H1 (cell line): ENCODE data around the gene RPLP2. TPM values are rescaled to one million over a fixed set of nuclear protein-coding genes. Genes with fewer than 3 reads are reported as not detected.

Experiments used
- CTCF ChIA-PET: fragments of 300-600 bp; sonication (Branson Sonifier 250); formaldehyde crosslinking; loops from one replicate; lab custom pipeline; 2021; ENCODE audit not compliant: partially characterized antibody; lab: Charles Lee
- POLR2A ChIA-PET: fragments of 300-600 bp; sonication (Branson Sonifier 250); formaldehyde crosslinking; loops from one replicate; lab custom pipeline; 2021; ENCODE audit warnings: inconsistent platforms; ENCODE audit not compliant: partially characterized antibody; lab: Charles Lee
- DNase-seq, 2 experiments: peaks; one replicate each; pipeline versions ENCODE4 v3.0.0 to v3.0.0-alpha.2; 2010 to 2022; ENCODE audit warnings: low spot score in 2 of 2, low read depth in 1 of 2, mixed read lengths in 1 of 2
- FAIRE-seq: peaks from 2 replicates; lab custom pipeline; 2011; peaks lifted over from hg19 to GRCh38; lab: Jason Lieb, UNC
- H2AFZ ChIP-seq: 2 replicates; pipeline ENCODE4 v1.8.1; 2012; ENCODE audit warnings: low read length, inconsistent platforms
- H2AK5ac ChIP-seq: 2 replicates; pipeline ENCODE4 v1.6.1; 2013; ENCODE audit warnings: low read depth, low read length
- H2BK120ac ChIP-seq: replicated peaks from 2 replicates; pipeline ENCODE3; 2013; ENCODE audit warnings: low read depth, low read length, inconsistent platforms
- H2BK12ac ChIP-seq: 2 replicates; pipeline ENCODE4 v1.6.1; 2013; ENCODE audit warnings: low read depth, low read length
- H2BK15ac ChIP-seq: 2 replicates; pipeline ENCODE4 v1.6.1; 2013; ENCODE audit warnings: low read length
- H2BK20ac ChIP-seq: 2 replicates; pipeline ENCODE4 v1.6.1; 2013; ENCODE audit warnings: low read length
- H2BK5ac ChIP-seq: 2 replicates; pipeline ENCODE4 v1.6.1; 2013; ENCODE audit warnings: low read depth, low read length
- H3K14ac ChIP-seq: 2 replicates; pipeline ENCODE4 v1.6.1; 2013; ENCODE audit warnings: inconsistent platforms; ENCODE audit not compliant: insufficient read length
- H3K18ac ChIP-seq: 2 replicates; pipeline ENCODE4 v1.6.1; 2013; ENCODE audit warnings: low read length; ENCODE audit errors: extremely low read depth
- H3K23ac ChIP-seq: 2 replicates; pipeline ENCODE4 v1.6.1; 2013; ENCODE audit warnings: inconsistent platforms; ENCODE audit not compliant: insufficient read length
- H3K23me2 ChIP-seq: 2 replicates; pipeline ENCODE4 v1.6.1; 2013; ENCODE audit warnings: low read depth, low read length
- H3K27ac ChIP-seq: 2 replicates; pipeline ENCODE4 v1.6.1; 2011; ENCODE audit warnings: low read depth, low read length, inconsistent platforms
- H3K27me3 ChIP-seq, 4 experiments: replicated peaks in 1 of 4; 1 replicate in 1 of 4; 2 replicates in 3 of 4; pipeline versions ENCODE4 v1.6.1 to v1.8.1; 2011 to 2013; ENCODE audit warnings: low read length in 3 of 4, mild to moderate bottlenecking in 3 of 4, inconsistent platforms in 2 of 4, mixed read lengths in 2 of 4, moderate library complexity in 1 of 4; ENCODE audit not compliant: control insufficient read depth in 3 of 4, insufficient read depth in 3 of 4; ENCODE audit errors: extremely low read depth in 1 of 4
- H3K36me3 ChIP-seq, 4 experiments: 2 replicates each; pipeline versions ENCODE4 v1.6.1 to v1.8.1; 2011 to 2013; ENCODE audit warnings: mild to moderate bottlenecking in 4 of 4, low read length in 3 of 4, moderate library complexity in 2 of 4, control low read depth in 1 of 4, inconsistent platforms in 1 of 4; ENCODE audit not compliant: insufficient read depth in 4 of 4, control insufficient read depth in 2 of 4
- H3K4ac ChIP-seq: replicated peaks from 2 replicates; pipeline ENCODE3; 2013; ENCODE audit warnings: low read length, low read depth, mixed read lengths, inconsistent platforms; ENCODE audit not compliant: insufficient read length
- H3K4me1 ChIP-seq, 4 experiments: replicated peaks in 1 of 4; 1 replicate in 1 of 4; 2 replicates in 3 of 4; pipeline versions ENCODE4 v1.6.1 to v1.8.1; 2011 to 2013; ENCODE audit warnings: low read length in 3 of 4, inconsistent platforms in 2 of 4, mixed read lengths in 1 of 4; ENCODE audit not compliant: insufficient read depth in 4 of 4, control insufficient read depth in 3 of 4
- H3K4me2 ChIP-seq, 2 experiments: 2 replicates each; pipeline versions ENCODE4 v1.6.1 to v1.8.1; 2011 to 2013; ENCODE audit warnings: low read depth in 2 of 2, low read length in 2 of 2, control low read depth in 1 of 2, inconsistent platforms in 1 of 2, mild to moderate bottlenecking in 1 of 2; ENCODE audit not compliant: insufficient read depth in 1 of 2
- H3K4me3 ChIP-seq, 4 experiments: fragments of 200-600, 300-600 bp in 1 of 4; sonication (generic), shearing (Covaris generic), sonication (Bioruptor Twin) in 1 of 4; 2 replicates each; pipeline versions ENCODE4 v1.5.1 to v1.8.1; 2011 to 2016; ENCODE audit warnings: low read length in 4 of 4, low read depth in 3 of 4, control low read depth in 2 of 4, inconsistent platforms in 2 of 4, mild to moderate bottlenecking in 2 of 4, mixed read lengths in 1 of 4, moderate library complexity in 1 of 4; ENCODE audit not compliant: insufficient read depth in 2 of 4; ENCODE audit errors: extremely low read depth in 1 of 4
- H3K56ac ChIP-seq: replicated peaks from 2 replicates; pipeline ENCODE3; 2013; ENCODE audit warnings: low read depth, mild to moderate bottlenecking, mixed read lengths, low read length, inconsistent platforms; ENCODE audit not compliant: insufficient read length
- H3K79me1 ChIP-seq: 2 replicates; pipeline ENCODE4 v1.6.1; 2013; ENCODE audit warnings: low read depth, low read length, control low read depth
- H3K79me2 ChIP-seq, 2 experiments: 2 replicates each; pipeline versions ENCODE4 v1.6.1 to v1.8.1; 2012 to 2013; ENCODE audit warnings: low read length in 2 of 2, mild to moderate bottlenecking in 2 of 2, inconsistent platforms in 1 of 2; ENCODE audit not compliant: insufficient read depth in 2 of 2, control insufficient read depth in 1 of 2
- H3K9ac ChIP-seq, 4 experiments: replicated peaks in 1 of 4; 1 replicate in 1 of 4; 2 replicates in 3 of 4; pipeline versions ENCODE4 v1.6.1 to v1.8.1; 2011 to 2013; ENCODE audit warnings: low read depth in 3 of 4, low read length in 3 of 4, control low read depth in 2 of 4, mild to moderate bottlenecking in 2 of 4, moderate library complexity in 2 of 4, inconsistent platforms in 1 of 4; ENCODE audit errors: extremely low read depth in 1 of 4
- H3K9me3 ChIP-seq, 2 experiments: 2 replicates each; pipeline versions ENCODE4 v1.6.1 to v1.8.1; 2012 to 2013; ENCODE audit warnings: mild to moderate bottlenecking in 2 of 2, moderate library complexity in 2 of 2, control low read depth in 1 of 2, inconsistent platforms in 1 of 2, low read depth in 1 of 2, low read length in 1 of 2, mixed read lengths in 1 of 2; ENCODE audit not compliant: insufficient read depth in 2 of 2
- H4K20me1 ChIP-seq, 2 experiments: replicated peaks in 1 of 2; 2 replicates each; pipeline versions ENCODE3 to v1.8.1; 2011 to 2013; ENCODE audit warnings: inconsistent platforms in 2 of 2, low read length in 2 of 2, mild to moderate bottlenecking in 1 of 2; ENCODE audit not compliant: insufficient read depth in 2 of 2, control insufficient read depth in 1 of 2
- H4K5ac ChIP-seq: 2 replicates; pipeline ENCODE4 v1.6.1; 2013; ENCODE audit warnings: low read length, low read depth, mixed read lengths, inconsistent platforms; ENCODE audit not compliant: insufficient read length
- H4K8ac ChIP-seq: 2 replicates; pipeline ENCODE4 v1.8.0; 2013; ENCODE audit warnings: mild to moderate bottlenecking, moderate library complexity, low read length, inconsistent platforms; ENCODE audit not compliant: insufficient read depth; ENCODE audit errors: extremely low read depth
- H4K91ac ChIP-seq: replicated peaks from 2 replicates; pipeline ENCODE3; 2013; ENCODE audit warnings: low read length, mixed read lengths, inconsistent platforms; ENCODE audit not compliant: insufficient read length
- BACH1 ChIP-seq: IDR thresholded peaks from 2 replicates; pipeline ENCODE4 v1.6.1; 2012; ENCODE audit warnings: low read length, improper control_type of control experiment
- EZH2 ChIP-seq: fragments of 200-600 bp; sonication (generic); IDR thresholded peaks from 2 replicates; pipeline ENCODE4 v1.7.1; 2012; ENCODE audit warnings: low read depth, mild to moderate bottlenecking, moderate library complexity, low read length, inconsistent platforms; ENCODE audit not compliant: severe bottlenecking
- GTF2F1 ChIP-seq: IDR thresholded peaks from 2 replicates; pipeline ENCODE4 v1.6.1; 2012; ENCODE audit warnings: low read depth, low read length, improper control_type of control experiment, borderline replicate concordance
- KDM1A ChIP-seq: fragments of 200-600, 300-600 bp; sonication (generic); IDR thresholded peaks from 2 replicates; pipeline ENCODE4 v1.7.1; 2016; ENCODE audit warnings: mild to moderate bottlenecking, low read length, borderline replicate concordance
- NRF1 ChIP-seq: IDR thresholded peaks from 2 replicates; pipeline ENCODE4 v1.6.1; 2011; ENCODE audit warnings: mild to moderate bottlenecking, low read depth, low read length, improper control_type of control experiment
- PHF8 ChIP-seq: fragments of 200-600 bp; sonication (generic); conservative IDR thresholded peaks from 2 replicates; pipeline ENCODE4 v1.7.1; 2012; ENCODE audit warnings: low read depth, mild to moderate bottlenecking, inconsistent platforms, low read length, moderate library complexity
- POLR2A ChIP-seq, 2 experiments: IDR thresholded peaks; 1 replicate in 1 of 2; 2 replicates in 1 of 2; pipeline ENCODE4 v1.6.1; 2011; ENCODE audit warnings: low read depth in 2 of 2, low read length in 2 of 2, mild to moderate bottlenecking in 2 of 2; ENCODE audit errors: control extremely low read depth in 1 of 2
- TAF7 ChIP-seq: optimal IDR thresholded peaks from 2 replicates; pipeline ENCODE3; 2011; ENCODE audit warnings: low read depth, mild to moderate bottlenecking, inconsistent platforms, low read length, moderate library complexity, borderline replicate concordance
- polyA plus RNA-seq, 7 experiments: library from polyadenylated mRNA; depleted of rRNA in 3 of 7; stranded (reverse) in 5 of 7; unstranded in 2 of 7; fragments of >200 nt in 5 of 7; fragments of 200-250 nt in 2 of 7; gene quantifications; 1 replicate in 5 of 7; 2 replicates in 1 of 7; 4 replicates in 1 of 7; pipeline versions ENCODE4 v1.2.1 to v1.2.3, GENCODE V29; 2011 to 2013; ENCODE audit warnings: missing spikeins in 2 of 7, mixed read lengths in 2 of 7
- total RNA-seq: library from RNA; stranded (reverse); fragmentation: NEBNext Ultra II Directional; extraction: Animal tissue kit (Norgen Biotek cat#: 25700); gene quantifications from 2 replicates; pipeline ENCODE4 v1.2.1, GENCODE V29; 2021
- TF ChIP-seq, protein P1 (sequence below): IDR thresholded peaks from 2 replicates; pipeline ENCODE4 v1.6.1; 2012; ENCODE audit warnings: inconsistent platforms

The RPLP2 gene
- total and polyA plus RNA-seq, 2 of the 8 experiments (the other 6 are each of a cell fraction or from before 2014, with no cell fraction given), result 1,789 to 2,106 TPM

GRCh38 chr11:760236-760635 is 49.5 kb upstream of the RPLP2 start:
- H2AFZ ChIP-seq, result no peak overlapping the region
- no peak overlapping the region for H3K14ac ChIP-seq
- H4K91ac ChIP-seq, result no peak overlapping the region
- no peak overlapping the region for H3K56ac ChIP-seq
- DNase-seq, result no peak
- no peak overlapping the region for H3K9ac ChIP-seq
- H3K18ac ChIP-seq, result no peak overlapping the region
- TF ChIP-seq TAF7, result no peak
- no peak for TF ChIP-seq NRF1
- no peak for TF ChIP-seq POLR2A (IDR thresholded peaks at IDR 0.05; ENCODE audit: control extremely low read depth in 1 of 2, low read depth in 2 of 2, low read length in 2 of 2)
- no peak for TF ChIP-seq KDM1A
- TF ChIP-seq PHF8, result no peak
- no peak for TF ChIP-seq EZH2
- no peak for TF ChIP-seq BACH1
- TF ChIP-seq GTF2F1, result no peak
- TF ChIP-seq, protein P1, sequence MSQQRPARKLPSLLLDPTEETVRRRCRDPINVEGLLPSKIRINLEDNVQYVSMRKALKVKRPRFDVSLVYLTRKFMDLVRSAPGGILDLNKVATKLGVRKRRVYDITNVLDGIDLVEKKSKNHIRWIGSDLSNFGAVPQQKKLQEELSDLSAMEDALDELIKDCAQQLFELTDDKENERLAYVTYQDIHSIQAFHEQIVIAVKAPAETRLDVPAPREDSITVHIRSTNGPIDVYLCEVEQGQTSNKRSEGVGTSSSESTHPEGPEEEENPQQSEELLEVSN, result no peak
- H2BK120ac ChIP-seq, result no peak overlapping the region
- peaks cover 0 to 12% (median 7%) of the 10 kb centered on the region in 4 experiments; a peak in 6 of 7 replicates for H3K4me1 ChIP-seq
- FAIRE-seq, result no peak
- H3K4me3 ChIP-seq, result no peak overlapping the region
- CTCF ChIA-PET, result interaction anchor here (0.6 to 26.9 kb wide), 7 partner anchors 13 to 91 kb away, joined by 3 to 395 read pairs (median 3); partner anchors contain the start of gene TALDO1
- no peak overlapping the region for H4K8ac ChIP-seq
- peaks cover 36 to 73% (median 50%) of the 10 kb centered on the region in 4 experiments for H3K36me3 ChIP-seq
- H2BK15ac ChIP-seq, result no peak overlapping the region
- H2BK20ac ChIP-seq, result no peak overlapping the region
- H2BK12ac ChIP-seq, result no peak overlapping the region
- H3K27me3 ChIP-seq, result no peaks in the 10 kb centered on the region
- no peak overlapping the region for H2AK5ac ChIP-seq
- POLR2A ChIA-PET, result interaction anchor here (0.8 to 35.3 kb wide), 5 partner anchors 7 to 119 kb away, joined by 3 to 636 read pairs (median 46); partner anchors contain the start of genes GATD1 and TALDO1
- H3K79me2 ChIP-seq, result peaks cover 3 to 23% of the 10 kb centered on the region in 2 experiments; a peak in 3 of 4 replicates
- H3K23me2 ChIP-seq, result no peaks in the 10 kb centered on the region
- H3K23ac ChIP-seq, result no peak overlapping the region
- peaks cover 7% of the 10 kb centered on the region; the same call in 1 of the 2 replicates for H3K79me1 ChIP-seq
- H4K5ac ChIP-seq, result no peak overlapping the region
- H3K4me2 ChIP-seq, result no peak overlapping the region
- H3K9me3 ChIP-seq, result no peaks in the 10 kb centered on the region
- no peak overlapping the region for H2BK5ac ChIP-seq
- no peak overlapping the region for H3K4ac ChIP-seq
- peaks cover 16 to 35% of the 10 kb centered on the region in 2 experiments for H4K20me1 ChIP-seq
- no peak overlapping the region for H3K27ac ChIP-seq
